ENCODE measurements around the gene RNASE3.
"Not testable (repeated sequence)": the region's sequence is repeated elsewhere in the genome, so short reads cannot be mapped to it uniquely, and the experiment has no call there.

RNASE3 gene

DNA sequence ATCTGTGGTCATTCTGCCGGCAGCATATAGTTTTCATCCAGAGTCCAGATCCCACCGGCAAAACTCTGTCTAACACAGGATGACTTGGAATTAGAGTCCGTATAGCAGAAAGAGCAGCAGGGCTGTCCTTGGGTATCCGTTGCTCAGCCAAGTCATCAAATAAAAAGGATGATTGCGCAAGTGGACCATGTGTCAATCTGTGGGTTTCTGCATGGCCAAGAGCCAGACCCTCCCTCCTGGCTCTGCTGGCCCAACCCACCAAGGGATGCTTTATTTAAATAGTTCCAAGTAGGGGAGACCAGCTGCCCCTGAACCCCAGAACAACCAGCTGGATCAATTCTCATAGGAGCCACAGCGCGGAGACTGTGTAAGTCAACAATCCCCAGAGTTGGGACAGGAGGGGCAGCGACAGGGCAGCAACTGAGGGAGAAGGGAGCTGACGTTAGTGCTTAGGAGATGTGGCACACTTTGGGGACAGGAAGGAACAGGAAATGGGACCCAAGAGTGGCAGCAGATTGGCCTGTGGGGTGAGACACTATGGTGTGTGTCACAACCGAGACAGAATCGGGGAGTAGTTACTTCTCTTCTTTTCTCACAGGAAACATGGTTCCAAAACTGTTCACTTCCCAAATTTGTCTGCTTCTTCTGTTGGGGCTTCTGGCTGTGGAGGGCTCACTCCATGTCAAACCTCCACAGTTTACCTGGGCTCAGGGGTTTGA is 28.0 kb downstream of the RNASE3 start:
- not testable (repeated sequence) for DNase-seq

GRCh38 chr14:20923766-20924297 is 32.6 kb downstream of the RNASE3 start:
- DNase-seq: not testable (repeated sequence)

DNA sequence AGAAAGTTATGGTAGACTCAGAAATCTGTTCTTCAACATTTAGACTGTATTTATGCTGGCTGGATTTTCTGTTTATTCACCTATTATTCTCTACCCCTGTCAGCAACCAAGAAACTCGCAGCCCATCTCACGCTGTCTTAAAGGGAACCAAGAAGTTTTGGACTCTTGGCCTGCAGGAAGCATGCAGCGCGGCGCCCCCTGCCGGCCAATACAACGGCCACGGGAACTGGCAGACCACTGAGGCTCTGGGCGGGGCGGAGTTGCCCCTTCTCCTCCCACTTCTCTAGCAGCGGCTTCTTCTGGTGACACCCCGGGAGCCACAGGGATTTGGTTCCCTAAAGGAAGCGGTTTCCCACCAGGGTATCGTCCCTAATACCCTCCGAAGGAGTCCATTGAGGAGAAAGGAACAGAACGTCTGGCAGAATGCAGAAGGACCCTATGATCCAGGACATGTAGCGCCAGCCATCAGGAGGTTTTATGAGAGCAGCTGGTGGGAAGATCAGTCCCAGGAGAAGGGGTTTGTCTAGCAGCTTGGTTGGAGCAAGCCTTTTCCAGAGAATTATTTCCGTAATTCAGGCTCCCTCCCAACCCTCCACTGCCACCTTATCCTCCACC is 43.1 kb downstream of the RNASE3 start:
- peak; percentile 30 for DNase-seq

GRCh38 chr14:20935303-20935984 is 44.3 kb downstream of the RNASE3 start:
- DNase-seq: no peak

Measured in femur (tissue), 1 donor.